ENCODE data around the gene KBTBD13.
A peak's percentile ranks its signal among the peaks of the same experiment; 100 is the strongest.
"Not testable (repeated sequence)": the region's sequence is repeated elsewhere in the genome, so short reads cannot be mapped to it uniquely, and the experiment has no call there.

The KBTBD13 gene

DNA sequence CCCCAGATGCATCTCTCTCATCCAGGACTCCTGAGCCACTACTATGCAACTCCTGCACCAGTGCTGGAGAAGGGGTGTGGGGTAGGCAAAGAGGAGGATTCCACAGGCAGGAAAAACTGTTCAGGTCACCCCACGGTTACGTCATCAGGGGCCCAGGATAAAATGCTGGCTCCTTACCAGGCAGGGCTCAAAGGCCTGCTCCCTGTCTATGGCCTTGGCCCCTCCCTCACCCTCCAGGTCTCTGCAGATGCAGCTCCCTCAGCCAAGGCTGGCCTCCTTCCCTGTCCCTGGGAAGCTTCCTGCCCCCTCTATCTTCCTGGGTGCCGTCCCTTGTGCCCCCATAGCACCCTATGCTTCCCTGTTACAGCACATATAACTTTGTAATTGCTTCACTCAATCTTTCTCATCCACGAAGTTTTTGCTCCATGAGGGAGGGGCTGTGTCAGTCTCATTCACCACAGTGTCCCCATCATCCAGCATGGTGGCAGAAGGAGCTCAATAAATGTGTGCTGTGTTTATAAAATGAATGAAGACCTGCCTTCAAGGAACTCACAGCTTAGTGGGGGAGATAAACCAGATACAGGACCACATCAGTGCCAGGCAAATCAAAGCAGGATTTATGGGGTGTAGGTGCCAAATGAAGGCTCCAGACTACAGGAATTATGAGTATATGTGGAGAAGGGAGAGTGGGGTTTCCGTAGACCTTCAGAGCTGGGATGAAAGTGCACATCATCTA lies 18.6 kb downstream of the KBTBD13 start:
- no peak for DNase-seq
- TF ChIP-seq GATA1 (IDR thresholded peaks at IDR 0.05; ENCODE audit: low read depth, low read length) (no peak), POLR2A (IDR thresholded peaks at IDR 0.05; ENCODE audit: low read length) (no peak)

GRCh38 chr15:65095747-65096104 lies 19.2 kb downstream of the KBTBD13 start:
- no peak for DNase-seq
- no peak for TF ChIP-seq POLR2A (IDR thresholded peaks at IDR 0.05; ENCODE audit: low read length)
- TF ChIP-seq GATA1 (IDR thresholded peaks at IDR 0.05; ENCODE audit: low read depth, low read length) = no peak

GRCh38 chr15:65096481-65097385 lies 20.2 kb downstream of the KBTBD13 start:
- no peak for DNase-seq
- TF ChIP-seq GATA1 (IDR thresholded peaks at IDR 0.05; ENCODE audit: low read depth, low read length) (no peak), POLR2A (IDR thresholded peaks at IDR 0.05; ENCODE audit: low read length) (no peak)

DNA sequence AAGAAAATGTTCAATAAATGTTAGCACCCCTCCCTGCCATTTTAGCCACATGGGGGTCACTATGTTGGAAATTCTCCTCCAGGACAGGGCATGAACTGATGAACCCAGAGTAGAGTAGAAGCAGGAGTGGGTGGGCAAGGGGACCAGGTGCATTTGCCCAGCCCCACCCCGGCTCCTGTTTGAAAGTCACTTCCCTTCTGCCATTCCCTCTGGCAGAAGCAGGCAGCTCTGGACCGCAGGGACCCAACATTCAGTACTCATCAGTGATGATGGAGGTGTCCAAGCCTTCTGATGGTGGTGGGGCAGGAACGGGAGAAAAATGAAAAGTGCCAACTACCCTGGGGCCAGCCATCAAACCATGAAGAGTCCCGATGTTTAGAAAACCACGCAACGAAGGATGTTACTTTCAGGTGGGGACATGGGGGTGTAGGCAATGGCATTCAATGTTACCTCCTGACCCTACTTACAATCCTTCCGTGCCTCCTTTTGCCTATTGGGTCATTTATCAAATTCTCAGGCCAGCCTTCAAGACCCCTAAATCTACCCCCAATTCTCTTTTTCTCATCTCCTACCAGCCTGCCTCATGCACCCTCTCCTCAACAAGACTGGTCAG lies 21.2 kb downstream of the KBTBD13 start:
- no peak for DNase-seq
- TF ChIP-seq POLR2A (IDR thresholded peaks at IDR 0.05; ENCODE audit: low read length) (no peak), GATA1 (IDR thresholded peaks at IDR 0.05; ENCODE audit: low read depth, low read length) (no peak)

GRCh38 chr15:65099336-65099735 lies 22.8 kb downstream of the KBTBD13 start:
- DNase-seq = no peak
- TF ChIP-seq GATA1 (IDR thresholded peaks at IDR 0.05; ENCODE audit: low read depth, low read length) = no peak
- TF ChIP-seq POLR2A (IDR thresholded peaks at IDR 0.05; ENCODE audit: low read length) = no peak

- not testable (repeated sequence) for DNase-seq
Observed at GRCh38 chr15:65099801-65100200, 23.3 kb downstream of the KBTBD13 start.

GRCh38 chr15:65100442-65100841 lies 23.9 kb downstream of the KBTBD13 start:
- TF ChIP-seq GATA1 (IDR thresholded peaks at IDR 0.05; ENCODE audit: low read depth, low read length) (no peak), POLR2A (IDR thresholded peaks at IDR 0.05; ENCODE audit: low read length) (no peak)
- DNase-seq = no peak

- DNase-seq = peak; percentile 57 to 71
- TF ChIP-seq GATA1 (IDR thresholded peaks at IDR 0.05; ENCODE audit: low read depth, low read length) (no peak), POLR2A (IDR thresholded peaks at IDR 0.05; ENCODE audit: low read length) (no peak)
Observed at GRCh38 chr15:65101411-65101890, 24.9 kb downstream of the KBTBD13 start.

- no peak for TF ChIP-seq POLR2A (IDR thresholded peaks at IDR 0.05; ENCODE audit: low read length)
- TF ChIP-seq GATA1 (IDR thresholded peaks at IDR 0.05; ENCODE audit: low read depth, low read length) = no peak
Observed at GRCh38 chr15:65101891-65102708, 25.6 kb downstream of the KBTBD13 start.

GRCh38 chr15:65102912-65103311 lies 26.4 kb downstream of the KBTBD13 start:
- DNase-seq = no peak
- TF ChIP-seq POLR2A (IDR thresholded peaks at IDR 0.05; ENCODE audit: low read length) (no peak), GATA1 (IDR thresholded peaks at IDR 0.05; ENCODE audit: low read depth, low read length) (no peak)

More at GRCh38 chr15:65101891-65102708, 25.6 kb downstream of the KBTBD13 start:
- DNase-seq = no peak

DNA sequence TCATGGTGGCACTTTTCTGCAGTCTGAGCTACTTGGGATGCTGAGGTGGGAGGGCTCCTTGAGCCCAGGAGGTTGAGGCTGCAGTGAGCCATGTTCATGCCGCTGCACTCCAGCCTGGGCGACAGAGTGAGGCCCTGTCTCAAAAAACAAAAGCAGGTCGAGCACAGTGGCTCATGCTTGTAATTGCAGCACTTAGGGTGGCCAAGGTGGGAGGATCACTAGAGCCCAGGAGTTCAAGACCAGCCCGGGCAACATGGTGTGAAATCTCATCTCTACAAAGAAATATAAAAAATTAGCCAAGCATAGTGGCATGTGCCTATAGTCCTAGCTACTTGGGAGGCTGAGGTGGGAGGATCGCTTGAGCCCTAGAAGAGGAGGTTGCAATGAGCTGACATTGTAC lies 28.5 kb downstream of the KBTBD13 start:
- DNase-seq = no peak
- TF ChIP-seq POLR2A (IDR thresholded peaks at IDR 0.05; ENCODE audit: low read length) (no peak), GATA1 (IDR thresholded peaks at IDR 0.05; ENCODE audit: low read depth, low read length) (no peak)

- DNase-seq = no peak
- TF ChIP-seq GATA1 (IDR thresholded peaks at IDR 0.05; ENCODE audit: low read depth, low read length) (no peak), POLR2A (IDR thresholded peaks at IDR 0.05; ENCODE audit: low read length) (no peak)
Observed at GRCh38 chr15:65106011-65106590, 29.6 kb downstream of the KBTBD13 start.

- no peak for TF ChIP-seq GATA1 (IDR thresholded peaks at IDR 0.05; ENCODE audit: low read depth, low read length)
- no peak for DNase-seq
Observed at GRCh38 chr15:65110676-65111292, 34.2 kb downstream of the KBTBD13 start.
